EL (cell line): ENCODE measurements around the gene ASTN2.
A peak's percentile ranks its signal among the peaks of the same experiment; 100 is the strongest.

Experiments
- DNase-seq: peaks from one replicate; pipeline ENCODE4 v3.0.0-alpha.2; 2016

ASTN2 gene

GRCh38 chr9:116774421-116775180 is 640.3 kb downstream of the ASTN2 start:
- DNase-seq = no peak

- no peak for DNase-seq
These were observed 647.6 kb downstream of the ASTN2 start for GRCh38 chr9:116767219-116767618.

- DNase-seq = no peak
These were observed 649.8 kb downstream of the ASTN2 start for GRCh38 chr9:116765011-116765410.

- DNase-seq = no peak
These were observed 651.1 kb downstream of the ASTN2 start for GRCh38 chr9:116763770-116764169.

- no peak for DNase-seq
These were observed 654.2 kb downstream of the ASTN2 start for GRCh38 chr9:116760636-116761035.

- no peak for DNase-seq
These were observed 657.8 kb downstream of the ASTN2 start for GRCh38 chr9:116757030-116757429.

- no peak for DNase-seq
These were observed 661.5 kb downstream of the ASTN2 start for GRCh38 chr9:116753389-116753788.

GRCh38 chr9:116750510-116750909 is 664.3 kb downstream of the ASTN2 start:
- DNase-seq = no peak

GRCh38 chr9:116749772-116750171 is 665.1 kb downstream of the ASTN2 start:
- no peak for DNase-seq

GRCh38 chr9:116749176-116749575 is 665.7 kb downstream of the ASTN2 start:
- DNase-seq = no peak

- no peak for DNase-seq
These were observed 673.1 kb downstream of the ASTN2 start for GRCh38 chr9:116741742-116742141.

GRCh38 chr9:116741086-116741740 is 673.6 kb downstream of the ASTN2 start:
- DNase-seq = no peak

- peak; percentile 72 for DNase-seq
These were observed 677.7 kb downstream of the ASTN2 start for GRCh38 chr9:116737152-116737546.

GRCh38 chr9:116736399-116737151 is 678.3 kb downstream of the ASTN2 start:
- no peak for DNase-seq

GRCh38 chr9:116733010-116733641 is 681.7 kb downstream of the ASTN2 start:
- no peak for DNase-seq

GRCh38 chr9:116726602-116727001 is 688.3 kb downstream of the ASTN2 start:
- DNase-seq = no peak

- DNase-seq = no peak
These were observed 690.7 kb downstream of the ASTN2 start for GRCh38 chr9:116724123-116724522.

GRCh38 chr9:116721944-116722343 is 692.9 kb downstream of the ASTN2 start:
- DNase-seq = no peak

GRCh38 chr9:116721411-116721810 is 693.4 kb downstream of the ASTN2 start:
- no peak for DNase-seq

- DNase-seq = no peak
These were observed 694.7 kb downstream of the ASTN2 start for GRCh38 chr9:116720111-116720510.

- no peak for DNase-seq
These were observed 696.7 kb downstream of the ASTN2 start for GRCh38 chr9:116718111-116718510.

- DNase-seq = no peak
These were observed 697.7 kb downstream of the ASTN2 start for GRCh38 chr9:116717150-116717549.

GRCh38 chr9:116716438-116716837 is 698.4 kb downstream of the ASTN2 start:
- DNase-seq = no peak
